Tibial artery (tissue), 4 donors: ENCODE measurements around the gene C3orf52.

Source experiments
- DNase-seq, 2 donors: peaks; one replicate each; pipeline ENCODE4 v3.0.0-alpha.2; 2019
- H3K27ac ChIP-seq, 2 donors: fragments of 200-600 bp; sonication (generic) in 1 of 2; 1 replicate in 1 of 2; 2 replicates in 1 of 2; pipeline ENCODE4 v1.5.1; 2018 to 2019; ENCODE audit warnings: mild to moderate bottlenecking in 1 of 2
- H3K27me3 ChIP-seq, 2 donors: fragments of 200-600 bp; sonication (generic) in 1 of 2; one replicate each; pipeline versions ENCODE4 v1.5.1 to v1.6.0; 2016 to 2019
- H3K36me3 ChIP-seq, 3 donors: fragments of 200-600 bp; sonication (generic) in 2 of 3; one replicate each; pipeline ENCODE4 v1.5.1; 2016 to 2019; ENCODE audit warnings: mild to moderate bottlenecking in 2 of 3
- H3K4me1 ChIP-seq, 4 donors: fragments of 200-600 bp; sonication (generic) in 2 of 4; 1 replicate in 3 of 4; 2 replicates in 1 of 4; pipeline ENCODE4 v1.5.1; 2016 to 2019
- H3K4me3 ChIP-seq, 2 donors: fragments of 200-600 bp; sonication (generic) in 1 of 2; 1 replicate in 1 of 2; 2 replicates in 1 of 2; pipeline ENCODE4 v1.5.1; 2018 to 2019; ENCODE audit warnings: mild to moderate bottlenecking in 2 of 2
- H3K9me3 ChIP-seq, 3 donors: fragments of 200-600 bp; sonication (generic) in 1 of 3; one replicate each; pipeline ENCODE4 v1.5.1; 2016 to 2019
- CTCF ChIP-seq, 2 experiments: fragments of 200-600 bp in 1 of 2; fragments of 450-650 bp in 1 of 2; IDR thresholded peaks; one replicate each; pipeline ENCODE4 v1.5.1; 2017 to 2019; ENCODE audit warnings: antibody characterized with exemption in 2 of 2, mild to moderate bottlenecking in 1 of 2, moderate library complexity in 1 of 2
- intact Hi-C: fragments of 100-400 bp; cut with DNase I; formaldehyde crosslinking; loops from one replicate; pipeline ENCODE4 v1.15.0; 2023; ENCODE audit warnings: low total_unique reads

The C3orf52 gene

GRCh38 chr3:112083239-112083638 is 3.0 kb upstream of the C3orf52 start:
- no peaks in the 10 kb centered on the region for H3K27me3 ChIP-seq
- intact Hi-C loops, result no loop called here
- DNase-seq, result no peak
- no peaks in the 10 kb centered on the region for H3K36me3 ChIP-seq
- H3K4me3 ChIP-seq, result no peak overlapping the region
- H3K9me3 ChIP-seq, result no peaks in the 10 kb centered on the region
- no peak for TF ChIP-seq CTCF (IDR thresholded peaks at IDR 0.05)
- peaks cover 0 to 21% (median 15%) of the 10 kb centered on the region in 4 donors for H3K4me1 ChIP-seq
- no peak overlapping the region for H3K27ac ChIP-seq

GRCh38 chr3:112084980-112085705 is 1.0 kb upstream of the C3orf52 start:
- Histone ChIP-seq H3K9me3 (no peaks in the 10 kb centered on the region), H3K4me3 (no peak overlapping the region), H3K27me3 (no peaks in the 10 kb centered on the region), H3K27ac (no peak overlapping the region), H3K4me1 (peaks cover 0 to 21% (median 15%) of the 10 kb centered on the region in 4 donors), H3K36me3 (no peaks in the 10 kb centered on the region)
- no peak for TF ChIP-seq CTCF (IDR thresholded peaks at IDR 0.05)
- intact Hi-C loops, result no loop called here
- no peak for DNase-seq

GRCh38 chr3:112085735-112086075 is 484 bp upstream of the C3orf52 start:
- no peak for TF ChIP-seq CTCF (IDR thresholded peaks at IDR 0.05)
- H3K9me3 ChIP-seq, result no peaks in the 10 kb centered on the region
- DNase-seq, result no peak
- H3K27me3 ChIP-seq, result no peaks in the 10 kb centered on the region
- peaks cover 0 to 21% (median 15%) of the 10 kb centered on the region in 4 donors for H3K4me1 ChIP-seq
- peak overlapping the region; percentile 39 to 48 for H3K27ac ChIP-seq
- no peaks in the 10 kb centered on the region for H3K36me3 ChIP-seq
- intact Hi-C loops, result no loop called here
- H3K4me3 ChIP-seq, result peak overlapping the region; percentile 50 to 70

- no peak for DNase-seq
- intact Hi-C loops, result no loop called here
- H3K36me3 ChIP-seq, result no peaks in the 10 kb centered on the region
- peak overlapping the region; percentile 50 to 70 for H3K4me3 ChIP-seq
- H3K4me1 ChIP-seq, result peaks cover 0 to 21% (median 15%) of the 10 kb centered on the region in 4 donors
- H3K9me3 ChIP-seq, result no peaks in the 10 kb centered on the region
- H3K27ac ChIP-seq, result peak overlapping the region; percentile 39 to 48
- no peaks in the 10 kb centered on the region for H3K27me3 ChIP-seq
- TF ChIP-seq CTCF (IDR thresholded peaks at IDR 0.05), result no peak
These were observed 811 bp downstream of the C3orf52 start for GRCh38 chr3:112086875-112087524.

- no peaks in the 10 kb centered on the region for H3K36me3 ChIP-seq
- peaks cover 0 to 22% (median 16%) of the 10 kb centered on the region in 4 donors for H3K4me1 ChIP-seq
- no peak overlapping the region for H3K4me3 ChIP-seq
- no peaks in the 10 kb centered on the region for H3K9me3 ChIP-seq
- no peaks in the 10 kb centered on the region for H3K27me3 ChIP-seq
- intact Hi-C loops, result no loop called here
- DNase-seq, result no peak
- H3K27ac ChIP-seq, result no peak overlapping the region
- TF ChIP-seq CTCF (IDR thresholded peaks at IDR 0.05), result no peak
These were observed 1.6 kb downstream of the C3orf52 start for GRCh38 chr3:112087746-112088145.
